Uterus (tissue), 2 donors: ENCODE results near the gene C1QTNF9B.

ENCODE experiments used
- CTCF ChIP-seq, 4 experiments: fragments of 200-600 bp in 2 of 4; fragments of 450-650 bp in 2 of 4; sonication (generic) in 2 of 4; IDR thresholded peaks; one replicate each; pipeline ENCODE4 v1.5.1; 2016 to 2019; ENCODE audit warnings: antibody characterized with exemption in 4 of 4, mild to moderate bottlenecking in 2 of 4, moderate library complexity in 1 of 4
- POLR2A ChIP-seq, 2 donors: fragments of 450-650 bp; IDR thresholded peaks; one replicate each; pipeline ENCODE4 v1.6.1; 2016; ENCODE audit warnings: antibody characterized with exemption in 2 of 2, mild to moderate bottlenecking in 1 of 2, moderate library complexity in 1 of 2

- no peak for TF ChIP-seq POLR2A (IDR thresholded peaks at IDR 0.05)
- TF ChIP-seq CTCF (IDR thresholded peaks at IDR 0.05), result no peak
Measured at GRCh38 chr13:23842406-23842805, 54.9 kb downstream of the C1QTNF9B start.
